GM19452 (cell line): ENCODE results near the gene IRAK2.

Experiments
- ATAC-seq: cut with Tn5 transposase; IDR thresholded peaks from one replicate; pipeline ENCODE4 v1.9.1; 2021; ENCODE audit not compliant: unreplicated experiment

IRAK2 gene

GRCh38 chr3:10223676-10224639, 59.2 kb downstream of the IRAK2 start:
- peak; percentile 71 for ATAC-seq

- ATAC-seq, result peak; percentile 44
These were observed 60.3 kb downstream of the IRAK2 start for GRCh38 chr3:10224794-10225665.

GRCh38 chr3:10226293-10226692, 61.6 kb downstream of the IRAK2 start:
- ATAC-seq, result no peak

- no peak for ATAC-seq
These were observed 63.7 kb downstream of the IRAK2 start for GRCh38 chr3:10228248-10228950.

- no peak for ATAC-seq
These were observed 64.9 kb downstream of the IRAK2 start for GRCh38 chr3:10229576-10229975.

- no peak for ATAC-seq
These were observed 67.4 kb downstream of the IRAK2 start for GRCh38 chr3:10232137-10232536.

- no peak for ATAC-seq
These were observed 69.3 kb downstream of the IRAK2 start for GRCh38 chr3:10233988-10234387.

- ATAC-seq, result no peak
These were observed 70.0 kb downstream of the IRAK2 start for GRCh38 chr3:10234526-10235230.

GRCh38 chr3:10235551-10235950, 70.8 kb downstream of the IRAK2 start:
- no peak for ATAC-seq

GRCh38 chr3:10238345-10239183, 73.8 kb downstream of the IRAK2 start:
- ATAC-seq, result no peak

- no peak for ATAC-seq
These were observed 76.1 kb downstream of the IRAK2 start for GRCh38 chr3:10240799-10241198.

GRCh38 chr3:10242182-10243065, 77.7 kb downstream of the IRAK2 start:
- ATAC-seq, result no peak

- no peak for ATAC-seq
These were observed 79.3 kb downstream of the IRAK2 start for GRCh38 chr3:10244009-10244408.

- no peak for ATAC-seq
These were observed 80.5 kb downstream of the IRAK2 start for GRCh38 chr3:10245081-10245712.

GRCh38 chr3:10247679-10248183, 83.0 kb downstream of the IRAK2 start:
- no peak for ATAC-seq

GRCh38 chr3:10248184-10248983, 83.7 kb downstream of the IRAK2 start, which contains the start of gene TATDN2:
TSS of gene TATDN2 (plus strand) at chr3:10248459. CDS start at chr3:10249201, 742 bp downstream.
- peak; percentile 94 for ATAC-seq
